Activated CD8-positive, alpha-beta memory T cell treated with anti-CD3 and anti-CD28 coated beads for 36 hours (primary cell): ENCODE data around the gene PGP. TPM values are rescaled to one million over a fixed set of nuclear protein-coding genes. Genes with fewer than 3 reads are reported as not detected.

Experiments used
- CTCF ChIA-PET: fragments of 350-600 bp; sonication (Branson Sonifier 250); formaldehyde crosslinking; loops from one replicate; lab custom pipeline; 2021; ENCODE audit warnings: antibody characterized with exemption; lab: Charles Lee
- POLR2A ChIA-PET: fragments of 350-600 bp; sonication (Branson Sonifier 250); formaldehyde crosslinking; loops from one replicate; lab custom pipeline; 2021; ENCODE audit warnings: antibody characterized with exemption; lab: Charles Lee
- total RNA-seq, 2 experiments: library from RNA; stranded (reverse); gene quantifications; one replicate each; pipeline ENCODE4 v1.2.3, GENCODE V29; 2021

PGP gene
- total RNA-seq, 2 experiments from 2014 or later, result 31.6 to 32.6 TPM

- CTCF ChIA-PET, result no interaction called here
- POLR2A ChIA-PET, result interaction anchor here (0.6 kb wide), 1 partner anchor 20 kb away, joined by 3 read pairs; no protein-coding TSS in a partner anchor
Measured at GRCh38 chr16:2228161-2228824, 13.7 kb upstream of the PGP start.

- ChIA-PET POLR2A (no interaction called here), CTCF (no interaction called here)
Measured at GRCh38 chr16:2226918-2227317, 12.3 kb upstream of the PGP start.

GRCh38 chr16:2226245-2226793 is 11.7 kb upstream of the PGP start:
- POLR2A ChIA-PET, result no interaction called here
- CTCF ChIA-PET, result no interaction called here

GRCh38 chr16:2223942-2224486 is 9.4 kb upstream of the PGP start:
- CTCF ChIA-PET, result interaction anchor here (1.9 kb wide), 1 partner anchor 28 kb away, joined by 5 read pairs; the partner anchor contains the start of gene ECI1
- POLR2A ChIA-PET, result no interaction called here

- ChIA-PET CTCF (interaction anchor here (0.7 to 1.9 kb wide), 3 partner anchors 20 to 28 kb away, joined by 3 to 5 read pairs (median 3); partner anchors contain the start of gene ECI1), POLR2A (no interaction called here)
Measured at GRCh38 chr16:2223221-2223941, 8.7 kb upstream of the PGP start, which contains the start of gene E4F1. Gene E4F1 (plus strand): TSS chr16:2223591. CDS start chr16:2223614, 23 bp downstream.

- CTCF ChIA-PET, result interaction anchor here (0.9 to 1.1 kb wide), 2 partner anchors 22 to 76 kb away, joined by 3 to 4 read pairs; no protein-coding TSS in a partner anchor
Measured at GRCh38 chr16:2216330-2216729, 1.7 kb upstream of the PGP start.

GRCh38 chr16:2213817-2214718 is 572 bp downstream of the PGP start:
- ChIA-PET CTCF (interaction anchor here (1.2 to 1.3 kb wide), 2 partner anchors 37 to 198 kb away, joined by 3 to 5 read pairs; partner anchors contain the start of gene ECI1), POLR2A (interaction anchor here (0.6 to 2.3 kb wide), 5 partner anchors 8 to 509 kb away, joined by 3 to 22 read pairs (median 6); partner anchors contain the start of genes ECI1, MLST8, RPS2 and TRAF7)

More at GRCh38 chr16:2216330-2216729, 1.7 kb upstream of the PGP start:
- POLR2A ChIA-PET, result interaction anchor here (0.6 kb wide), 1 partner anchor 510 kb away, joined by 3 read pairs; the partner anchor contains the start of gene MAPK8IP3

- ChIA-PET CTCF (interaction anchor here (0.8 kb wide), 1 partner anchor 18 kb away, joined by 3 read pairs; no protein-coding TSS in a partner anchor), POLR2A (interaction anchor here (0.5 to 1.0 kb wide), 2 partner anchors 40 to 229 kb away, joined by 4 to 7 read pairs; no protein-coding TSS in a partner anchor)
Measured at GRCh38 chr16:2212362-2213324, 2.0 kb downstream of the PGP start.

GRCh38 chr16:2211923-2212347 is 2.7 kb downstream of the PGP start:
- ChIA-PET POLR2A (interaction anchor here (1.0 kb wide), 1 partner anchor 40 kb away, joined by 4 read pairs; no protein-coding TSS in a partner anchor), CTCF (interaction anchor here (0.8 kb wide), 1 partner anchor 17 kb away, joined by 3 read pairs; no protein-coding TSS in a partner anchor)

- CTCF ChIA-PET, result no interaction called here
- POLR2A ChIA-PET, result no interaction called here
Measured at GRCh38 chr16:2210386-2211365, 4.0 kb downstream of the PGP start, which contains the start of gene BRICD5. Gene BRICD5 (minus strand): TSS chr16:2210863. CDS start chr16:2210833, 30 bp downstream.

GRCh38 chr16:2210009-2210332 is 4.7 kb downstream of the PGP start:
- POLR2A ChIA-PET, result no interaction called here
- CTCF ChIA-PET, result no interaction called here

GRCh38 chr16:2209258-2210008 is 5.2 kb downstream of the PGP start:
- CTCF ChIA-PET, result interaction anchor here (0.6 kb wide), 1 partner anchor 50 kb away, joined by 4 read pairs; no protein-coding TSS in a partner anchor
- POLR2A ChIA-PET, result no interaction called here

GRCh38 chr16:2208772-2209171 is 5.9 kb downstream of the PGP start:
- ChIA-PET POLR2A (no interaction called here), CTCF (interaction anchor here (0.5 kb wide), 1 partner anchor 80 kb away, joined by 3 read pairs; no protein-coding TSS in a partner anchor)

GRCh38 chr16:2208308-2208707 is 6.3 kb downstream of the PGP start:
- CTCF ChIA-PET, result interaction anchor here (0.5 kb wide), 1 partner anchor 80 kb away, joined by 3 read pairs; no protein-coding TSS in a partner anchor
- POLR2A ChIA-PET, result no interaction called here

- ChIA-PET CTCF (no interaction called here), POLR2A (no interaction called here)
Measured at GRCh38 chr16:2207872-2208271, 6.8 kb downstream of the PGP start.
